Lower leg skin (tissue), 3 donors: ENCODE measurements around the gene OBP2B.

Experiments used
- CTCF ChIP-seq, 3 donors: fragments of 450-650 bp; IDR thresholded peaks; one replicate each; pipeline ENCODE4 v1.5.1; 2016; ENCODE audit warnings: antibody characterized with exemption in 3 of 3, mild to moderate bottlenecking in 3 of 3, moderate library complexity in 2 of 3
- POLR2A ChIP-seq, 2 donors: fragments of 450-650 bp; IDR thresholded peaks; one replicate each; pipeline ENCODE4 v1.6.1; 2016 to 2017; ENCODE audit warnings: antibody characterized with exemption in 2 of 2, mild to moderate bottlenecking in 1 of 2, moderate library complexity in 1 of 2

GRCh38 chr9:133239533-133240090, 30.6 kb upstream of the OBP2B start:
- no peak for TF ChIP-seq CTCF (IDR thresholded peaks at IDR 0.05)
- TF ChIP-seq POLR2A (IDR thresholded peaks at IDR 0.05), result no peak
